Bladder microvascular endothelial cell (primary cell): ENCODE data around the gene ANO1. TPM values are rescaled to one million over a fixed set of nuclear protein-coding genes. Genes with fewer than 3 reads are reported as not detected.

Source experiments
- total RNA-seq: library from RNA; depleted of rRNA; stranded (reverse); fragments of >200 nt; gene quantifications from 2 replicates; pipeline ENCODE4 v1.2.3, GENCODE V29; 2014

ANO1 gene
- total RNA-seq: 0.13 and 0.32 TPM in 2 replicates

GRCh38 chr11:70078095-70078780 lies at the start of gene ANO1:
Gene ANO1, plus strand, starts transcription at chr11:70078317. Its CDS starts 290 bp downstream, at chr11:70078607.

DNA sequence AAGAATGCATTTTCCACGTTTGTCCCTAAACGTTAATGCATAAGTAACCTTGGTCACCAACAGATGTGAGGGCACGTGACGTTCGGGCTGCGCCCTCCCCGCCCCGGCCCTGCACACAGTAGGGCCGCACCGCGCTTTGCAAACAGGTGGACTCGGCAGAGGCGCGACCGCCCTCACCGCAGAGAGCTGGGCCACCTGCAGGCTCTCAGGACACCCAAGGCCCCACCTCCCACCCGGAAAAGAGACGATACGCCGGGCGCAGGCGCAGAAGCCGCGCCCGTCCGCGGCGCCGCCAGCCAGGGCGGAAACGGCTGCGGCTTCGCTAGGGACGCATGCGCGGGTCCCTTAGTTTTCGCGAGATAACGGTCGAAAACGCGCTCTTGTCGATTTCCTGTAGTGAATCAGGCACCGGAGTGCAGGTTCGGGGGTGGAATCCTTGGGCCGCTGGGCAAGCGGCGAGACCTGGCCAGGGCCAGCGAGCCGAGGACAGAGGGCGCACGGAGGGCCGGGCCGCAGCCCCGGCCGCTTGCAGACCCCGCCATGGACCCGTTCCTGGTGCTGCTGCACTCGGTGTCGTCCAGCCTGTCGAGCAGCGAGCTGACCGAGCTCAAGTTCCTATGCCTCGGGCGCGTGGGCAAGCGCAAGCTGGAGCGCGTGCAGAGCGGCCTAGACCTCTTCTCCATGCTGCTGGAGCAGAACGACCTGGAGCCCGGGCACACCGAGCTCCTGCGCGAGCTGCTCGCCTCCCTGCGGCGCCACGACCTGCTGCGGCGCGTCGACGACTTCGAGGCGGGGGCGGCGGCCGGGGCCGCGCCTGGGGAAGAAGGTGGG lies 125.0 kb downstream of the ANO1 start, which contains the start of gene FADD:
FADD (plus strand) TSS at position 377 of the 831 bp plus-strand sequence; CDS start at position 541, 164 bp downstream.

Other genes with a start within 250 kb of the ANO1 start
- gene FADD, start 125.0 kb downstream of the ANO1 start, total RNA-seq: 42.9 and 49.3 TPM in 2 replicates
- gene PPFIA1, start 192.4 kb downstream of the ANO1 start, total RNA-seq: 19.4 and 41.4 TPM in 2 replicates